AG09319 (cell line): ENCODE measurements around the gene NEK2.
"Not testable (repeated sequence)": the region's sequence is repeated elsewhere in the genome, so short reads cannot be mapped to it uniquely, and the experiment has no call there.

Source experiments
- DNase-seq: peaks from one replicate; pipeline ENCODE4 v3.0.0-alpha.2; 2010; ENCODE audit warnings: low read depth; ENCODE audit errors: extremely low read depth
- TF ChIP-seq, protein P1 (sequence below): IDR thresholded peaks from 2 replicates; pipeline ENCODE4 v1.5.1; 2011; ENCODE audit warnings: low read depth, mild to moderate bottlenecking, inconsistent platforms, low read length, moderate library complexity

Gene NEK2

DNA sequence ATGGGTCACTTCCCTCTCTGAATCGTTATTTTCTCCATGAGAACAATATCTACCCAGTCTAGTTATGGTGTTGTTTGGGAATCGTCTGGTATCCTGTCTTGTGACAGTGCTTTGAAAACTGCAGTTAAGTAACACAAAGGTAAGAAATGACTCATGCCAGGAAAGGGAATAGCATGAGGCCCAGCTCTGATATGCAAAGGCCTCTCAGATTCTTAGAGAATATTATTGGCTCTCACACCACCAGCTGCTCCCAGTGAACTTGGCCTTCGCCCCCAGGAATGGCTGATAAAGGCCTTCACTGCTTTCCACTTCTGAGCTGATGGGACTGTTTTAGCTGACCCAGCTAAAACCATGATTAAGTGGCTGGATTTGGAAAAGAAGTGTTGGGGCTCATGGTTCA is 27.1 kb downstream of the NEK2 start:
- no peak for DNase-seq
- TF ChIP-seq, protein P1, sequence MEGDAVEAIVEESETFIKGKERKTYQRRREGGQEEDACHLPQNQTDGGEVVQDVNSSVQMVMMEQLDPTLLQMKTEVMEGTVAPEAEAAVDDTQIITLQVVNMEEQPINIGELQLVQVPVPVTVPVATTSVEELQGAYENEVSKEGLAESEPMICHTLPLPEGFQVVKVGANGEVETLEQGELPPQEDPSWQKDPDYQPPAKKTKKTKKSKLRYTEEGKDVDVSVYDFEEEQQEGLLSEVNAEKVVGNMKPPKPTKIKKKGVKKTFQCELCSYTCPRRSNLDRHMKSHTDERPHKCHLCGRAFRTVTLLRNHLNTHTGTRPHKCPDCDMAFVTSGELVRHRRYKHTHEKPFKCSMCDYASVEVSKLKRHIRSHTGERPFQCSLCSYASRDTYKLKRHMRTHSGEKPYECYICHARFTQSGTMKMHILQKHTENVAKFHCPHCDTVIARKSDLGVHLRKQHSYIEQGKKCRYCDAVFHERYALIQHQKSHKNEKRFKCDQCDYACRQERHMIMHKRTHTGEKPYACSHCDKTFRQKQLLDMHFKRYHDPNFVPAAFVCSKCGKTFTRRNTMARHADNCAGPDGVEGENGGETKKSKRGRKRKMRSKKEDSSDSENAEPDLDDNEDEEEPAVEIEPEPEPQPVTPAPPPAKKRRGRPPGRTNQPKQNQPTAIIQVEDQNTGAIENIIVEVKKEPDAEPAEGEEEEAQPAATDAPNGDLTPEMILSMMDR = no peak

DNA sequence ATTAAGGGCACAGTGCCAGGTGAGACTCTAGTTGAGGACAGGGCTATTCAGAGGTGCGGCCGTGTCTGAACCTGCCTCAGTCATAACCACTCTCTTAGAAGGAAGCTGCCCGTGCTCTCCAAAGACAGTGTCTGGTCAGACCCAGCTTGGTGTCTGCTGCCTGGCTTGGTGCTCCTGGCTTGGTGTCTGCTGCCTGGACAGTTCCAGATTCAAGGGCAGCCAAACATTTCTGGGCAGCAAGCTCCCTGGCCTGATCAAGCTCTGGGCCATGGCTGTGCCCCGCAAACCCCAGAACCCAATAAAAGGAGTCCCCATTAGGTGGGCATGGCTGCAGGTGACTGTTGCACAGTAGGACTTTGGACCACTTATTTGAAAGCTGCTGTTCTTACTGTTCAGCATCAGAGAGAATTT is 27.7 kb downstream of the NEK2 start:
- TF ChIP-seq, protein P1 = no peak
- DNase-seq = no peak

DNA sequence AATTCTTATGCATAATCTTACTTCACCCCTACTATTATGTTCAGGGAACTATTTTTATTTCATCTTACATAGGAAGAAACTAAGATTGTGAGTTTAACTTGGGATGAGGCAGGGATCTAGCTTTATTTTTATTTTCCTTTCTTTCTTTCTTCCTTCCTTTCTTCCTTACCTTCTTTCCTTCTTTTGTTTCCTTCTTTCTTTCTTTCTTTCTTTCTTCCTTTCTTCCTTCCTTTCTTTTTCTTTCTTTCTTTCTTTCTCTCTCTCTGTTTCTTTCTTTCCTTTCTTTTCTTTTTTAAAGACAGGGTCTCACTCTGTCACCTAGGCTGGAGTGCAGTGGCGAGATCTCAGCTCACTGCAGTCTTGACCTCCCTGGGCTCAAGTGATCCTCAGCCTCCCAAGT is 28.9 kb downstream of the NEK2 start:
- no peak for DNase-seq
- TF ChIP-seq, protein P1 = no peak

DNA sequence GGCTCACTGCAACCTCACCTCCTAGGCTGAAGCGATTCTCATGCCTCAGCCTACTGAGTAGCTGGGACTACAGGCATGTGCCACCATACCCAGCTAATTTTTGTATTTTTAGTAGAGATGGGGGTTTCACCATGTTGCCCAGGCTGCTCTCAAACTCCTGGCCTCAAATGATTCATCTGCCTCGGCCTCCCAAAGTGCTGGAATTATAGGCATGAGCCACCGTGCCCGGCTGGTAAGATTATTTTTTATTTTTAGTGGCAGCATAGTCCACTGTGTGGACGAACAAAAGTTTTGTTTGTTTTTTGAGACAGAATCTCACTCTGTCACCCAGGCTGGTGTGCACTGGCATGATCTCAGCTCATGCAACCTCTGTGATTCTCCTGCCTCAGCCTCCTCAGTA is 29.8 kb downstream of the NEK2 start:
- DNase-seq = not testable (repeated sequence)

DNA sequence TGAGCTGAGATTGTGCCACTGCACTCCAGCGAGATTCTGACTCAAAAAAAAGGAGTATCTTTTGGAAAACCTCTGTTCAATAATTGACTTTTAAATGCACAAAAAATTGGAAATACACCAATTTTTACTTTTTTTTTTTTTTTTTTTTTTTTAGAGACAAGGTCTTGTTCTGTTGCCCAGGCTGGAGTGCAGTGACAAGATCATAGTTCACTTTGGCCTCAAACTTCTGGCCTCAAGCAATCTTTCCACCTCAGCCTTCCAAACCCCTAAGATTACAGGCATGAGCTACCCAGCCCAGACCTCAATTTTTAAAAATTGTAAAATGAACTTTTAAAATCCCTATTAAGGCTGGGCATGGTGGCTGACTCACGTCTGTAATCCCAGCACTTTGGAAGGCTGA is 30.8 kb downstream of the NEK2 start:
- DNase-seq = no peak
- TF ChIP-seq, protein P1 = no peak

DNA sequence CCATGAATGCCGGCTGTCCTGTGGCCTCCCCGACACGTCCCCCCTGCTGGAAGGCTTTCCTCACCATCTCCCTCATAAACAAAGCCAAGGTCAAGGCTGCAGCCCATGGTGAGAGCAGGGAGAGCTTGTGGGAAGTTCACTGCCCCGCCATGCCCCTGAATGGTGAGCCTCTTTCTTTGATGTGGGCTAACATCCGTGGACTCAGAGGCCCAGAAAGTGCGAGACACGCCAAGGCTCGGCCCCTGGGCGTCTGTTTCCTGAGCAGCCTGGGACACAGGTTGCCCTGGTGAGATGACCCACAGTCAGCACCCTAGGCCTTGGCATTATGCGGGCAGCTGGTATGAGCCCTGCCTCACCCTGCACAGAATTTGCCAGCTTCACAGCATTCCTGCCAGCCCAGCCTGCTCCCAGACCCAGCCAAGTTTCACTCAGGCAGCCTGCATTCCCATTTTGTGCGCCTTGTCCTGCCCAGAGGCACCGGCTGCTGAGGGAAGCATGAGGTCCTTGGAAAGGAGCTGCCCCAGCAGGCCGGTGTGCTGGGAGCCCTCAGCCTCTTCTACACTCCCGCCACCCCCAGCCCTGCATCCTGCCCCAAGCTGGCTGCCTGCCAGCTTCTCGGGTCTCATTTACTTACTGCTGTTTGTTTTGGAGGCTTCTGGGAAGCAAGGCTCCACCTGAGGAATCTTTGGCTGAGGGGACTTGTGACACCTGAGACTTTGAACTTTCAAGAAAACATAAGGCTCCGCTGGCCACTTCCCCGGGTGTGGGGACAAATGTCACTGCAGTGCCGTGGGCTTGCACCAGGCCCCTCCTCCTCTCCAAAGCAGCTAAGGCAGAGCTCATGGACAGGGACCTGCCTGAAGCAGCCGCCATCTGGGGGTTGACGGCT is 31.9 kb downstream of the NEK2 start:
- TF ChIP-seq, protein P1 = no peak
- no peak for DNase-seq

DNA sequence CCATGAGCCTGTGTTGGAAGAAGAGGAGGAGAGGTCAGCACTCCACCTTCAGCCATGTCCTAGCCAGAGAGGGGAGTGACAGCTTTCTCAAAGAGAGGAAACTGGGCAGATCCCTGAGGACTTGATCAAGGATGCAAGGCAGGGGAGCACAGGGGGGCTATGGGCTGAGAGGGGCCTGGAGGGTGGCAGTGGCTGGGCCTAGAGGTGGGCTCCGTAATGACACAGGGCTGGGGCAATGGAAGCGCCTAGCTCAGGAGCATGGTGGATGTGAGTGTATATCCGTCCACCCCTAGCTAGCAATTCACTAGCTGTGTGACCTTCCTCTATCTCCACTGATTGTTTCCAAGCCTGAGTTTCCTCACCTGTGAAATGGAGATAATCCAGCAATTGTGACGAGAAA is 32.6 kb downstream of the NEK2 start:
- TF ChIP-seq, protein P1 = no peak
- DNase-seq = no peak

DNA sequence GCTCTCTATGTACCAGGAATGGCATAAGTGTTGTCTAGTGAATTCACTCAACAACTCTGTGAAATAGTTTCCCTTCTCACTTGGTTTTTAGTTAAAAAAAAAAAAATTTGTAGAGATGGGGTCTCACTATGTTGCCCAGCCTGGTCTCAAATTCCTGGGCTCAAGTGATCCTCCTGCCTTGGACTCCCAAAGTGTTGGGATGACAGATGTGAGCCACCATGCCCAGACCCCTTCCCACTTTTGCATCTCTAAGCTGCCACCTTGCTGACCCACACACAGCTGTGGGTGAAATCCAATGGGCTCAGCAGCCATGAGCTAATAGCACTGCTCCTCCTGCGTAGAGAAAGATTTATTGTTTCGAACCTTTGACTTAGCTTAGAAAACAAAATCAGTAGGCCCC is 33.5 kb downstream of the NEK2 start:
- TF ChIP-seq, protein P1 = no peak
- no peak for DNase-seq
